Endothelial cell of umbilical vein (primary cell): ENCODE data around the gene SLC1A3. TPM values are rescaled to one million over a fixed set of nuclear protein-coding genes. Genes with fewer than 3 reads are reported as not detected.

Experiments
- BruUV-seq: library from RNA; stranded (reverse); fragments of 400-500 nt; replicated peaks from 2 replicates; lab custom pipeline; 2021; lab: Mats Ljungman, UMichigan
- CTCF ChIA-PET: fragments of 300-600, 350-600 bp; sonication (Branson Sonifier 250); formaldehyde crosslinking; loops from one replicate; lab custom pipeline; 2021; ENCODE audit warnings: antibody characterized with exemption, inconsistent platforms; lab: Charles Lee
- POLR2A ChIA-PET: fragments of 300-600, 350-600 bp; sonication (Branson Sonifier 250); formaldehyde crosslinking; loops from one replicate; lab custom pipeline; 2021; ENCODE audit warnings: antibody characterized with exemption, inconsistent platforms; lab: Charles Lee
- DNase-seq: peaks from one replicate; pipeline ENCODE4 v3.0.0-alpha.2; 2011; ENCODE audit warnings: low read depth, low spot score
- FAIRE-seq: peaks from 2 replicates; lab custom pipeline; 2011; peaks lifted over from hg19 to GRCh38; lab: Jason Lieb, UNC
- H2AFZ ChIP-seq: 2 replicates; pipeline ENCODE4 v1.6.0; 2012; ENCODE audit warnings: low read depth, low read length, control low read depth, inconsistent platforms
- H3K27ac ChIP-seq: 2 replicates; pipeline ENCODE4 v1.5.1; 2011; ENCODE audit warnings: low read depth, mild to moderate bottlenecking, control low read depth, low read length, moderate library complexity; ENCODE audit not compliant: insufficient read depth
- H3K27me3 ChIP-seq, 2 experiments: 2 replicates each; pipeline versions ENCODE4 v1.6.0 to v1.6.1; 2011; ENCODE audit warnings: low read length in 2 of 2, mixed read lengths in 1 of 2; ENCODE audit not compliant: control insufficient read depth in 2 of 2, insufficient read depth in 2 of 2
- H3K36me3 ChIP-seq, 2 experiments: 2 replicates in 1 of 2; 3 replicates in 1 of 2; pipeline ENCODE4 v1.5.1; 2011; ENCODE audit warnings: low read length in 2 of 2, mild to moderate bottlenecking in 1 of 2, moderate library complexity in 1 of 2; ENCODE audit not compliant: control insufficient read depth in 2 of 2, insufficient read depth in 2 of 2; ENCODE audit errors: extremely low read depth in 1 of 2
- H3K4me1 ChIP-seq: 3 replicates; pipeline ENCODE4 v1.5.1; 2011; ENCODE audit warnings: mild to moderate bottlenecking, low read length; ENCODE audit not compliant: control insufficient read depth, insufficient read depth; ENCODE audit errors: extremely low read depth
- H3K4me2 ChIP-seq: 2 replicates; pipeline ENCODE4 v1.6.1; 2011; ENCODE audit warnings: low read length, control low read depth, mixed read lengths; ENCODE audit not compliant: insufficient read depth
- H3K4me3 ChIP-seq, 3 experiments: fragments of 200-600 bp in 1 of 3; sonication (generic), shearing (Covaris generic) in 1 of 3; replicated peaks in 1 of 3; 2 replicates each; pipeline ENCODE4 v1.5.1; 2011 to 2016; ENCODE audit warnings: control low read depth in 3 of 3, low read length in 3 of 3, mild to moderate bottlenecking in 2 of 3, inconsistent platforms in 1 of 3, low read depth in 1 of 3, moderate library complexity in 1 of 3; ENCODE audit not compliant: insufficient read depth in 1 of 3
- H3K79me2 ChIP-seq: 2 replicates; pipeline ENCODE4 v1.6.0; 2012; ENCODE audit warnings: low read length, inconsistent platforms; ENCODE audit not compliant: control insufficient read depth, insufficient read depth
- H3K9ac ChIP-seq: replicated peaks from 2 replicates; pipeline ENCODE3; 2011; ENCODE audit warnings: low read length, control low read depth; ENCODE audit not compliant: insufficient read depth; ENCODE audit errors: extremely low read depth
- H3K9me1 ChIP-seq: replicated peaks from 3 replicates; pipeline ENCODE4 v1.6.0; 2011; ENCODE audit warnings: mild to moderate bottlenecking, low read length; ENCODE audit not compliant: control insufficient read depth, insufficient read depth; ENCODE audit errors: extremely low read depth
- H3K9me3 ChIP-seq: replicated peaks from 2 replicates; pipeline ENCODE4 v1.5.1; 2012; ENCODE audit warnings: low read length, inconsistent platforms; ENCODE audit not compliant: control insufficient read depth, insufficient read depth
- H4K20me1 ChIP-seq: replicated peaks from 2 replicates; pipeline ENCODE3; 2011; ENCODE audit warnings: mild to moderate bottlenecking, low read length; ENCODE audit not compliant: control insufficient read depth, insufficient read depth; ENCODE audit errors: extremely low read depth
- CTCF ChIP-seq, 2 donors: IDR thresholded peaks; 1 replicate in 1 of 2; 2 replicates in 1 of 2; pipeline ENCODE4 v1.5.1; 2011; ENCODE audit warnings: low read length in 2 of 2, mild to moderate bottlenecking in 2 of 2, moderate library complexity in 2 of 2, control low read depth in 1 of 2, inconsistent platforms in 1 of 2, low read depth in 1 of 2; ENCODE audit not compliant: insufficient read depth in 1 of 2; ENCODE audit errors: extremely low read depth in 1 of 2
- EZH2 ChIP-seq: IDR thresholded peaks from 2 replicates; pipeline ENCODE4 v1.6.1; 2012; ENCODE audit warnings: borderline replicate concordance, low read depth, mild to moderate bottlenecking, moderate library complexity, low read length, inconsistent platforms; ENCODE audit not compliant: severe bottlenecking
- FOS ChIP-seq: IDR thresholded peaks from 2 replicates; pipeline ENCODE4 v1.6.1; 2011; ENCODE audit warnings: mild to moderate bottlenecking, low read length, moderate library complexity, borderline replicate concordance; ENCODE audit not compliant: insufficient read depth
- GATA2 ChIP-seq: IDR thresholded peaks from 2 replicates; pipeline ENCODE4 v1.7.0; 2011; ENCODE audit warnings: low read depth, mild to moderate bottlenecking, moderate library complexity, mixed read lengths, low read length; ENCODE audit not compliant: insufficient read length, insufficient read depth
- JUN ChIP-seq: IDR thresholded peaks from 2 replicates; pipeline ENCODE4 v1.6.1; 2011; ENCODE audit warnings: borderline replicate concordance, low read depth; ENCODE audit not compliant: insufficient read length, insufficient read depth
- MAX ChIP-seq: IDR thresholded peaks from 2 replicates; pipeline ENCODE4 v1.6.1; 2011; ENCODE audit not compliant: insufficient read depth, insufficient read length
- MYC ChIP-seq: IDR thresholded peaks from one replicate; pipeline ENCODE4 v1.6.1; 2011; ENCODE audit warnings: mild to moderate bottlenecking, low read depth, low read length
- POLR2AphosphoS5 ChIP-seq: IDR thresholded peaks from 2 replicates; pipeline ENCODE4 v1.6.1; 2012; ENCODE audit warnings: low read depth, mild to moderate bottlenecking, control low read depth, low read length, moderate library complexity; ENCODE audit not compliant: insufficient read depth
- dilution Hi-C: fragments of 300-500 bp; cut with MboI; formaldehyde crosslinking; loops from one replicate; pipeline ENCODE4 v1.15.0; 2019; ENCODE audit warnings: low sequenced_read_pairs; ENCODE audit not compliant: extremely low pct_ligation_motif_present
- intact Hi-C: fragments of 100-400 bp; cut with micrococcal nuclease; formaldehyde crosslinking; loops from one replicate; pipeline ENCODE4 v1.10.0; 2022
- polyA plus RNA-seq, 4 experiments: library from polyadenylated mRNA; depleted of rRNA in 3 of 4; stranded (reverse) in 3 of 4; unstranded in 1 of 4; fragments of >200 nt; gene quantifications; 2 replicates each; pipeline versions ENCODE4 v1.2.1 to v1.2.3, GENCODE V29; 2011 to 2012; ENCODE audit warnings: missing spikeins in 1 of 4
- total RNA-seq: library from RNA; stranded (reverse); gene quantifications from 2 replicates; pipeline ENCODE4 v1.2.3, GENCODE V29; 2021

The SLC1A3 gene
- total and polyA plus RNA-seq, 2 donors (not counting 3 experiments of a cell fraction or from before 2014, with no cell fraction given): 0.36 TPM; not detected in 1

DNA sequence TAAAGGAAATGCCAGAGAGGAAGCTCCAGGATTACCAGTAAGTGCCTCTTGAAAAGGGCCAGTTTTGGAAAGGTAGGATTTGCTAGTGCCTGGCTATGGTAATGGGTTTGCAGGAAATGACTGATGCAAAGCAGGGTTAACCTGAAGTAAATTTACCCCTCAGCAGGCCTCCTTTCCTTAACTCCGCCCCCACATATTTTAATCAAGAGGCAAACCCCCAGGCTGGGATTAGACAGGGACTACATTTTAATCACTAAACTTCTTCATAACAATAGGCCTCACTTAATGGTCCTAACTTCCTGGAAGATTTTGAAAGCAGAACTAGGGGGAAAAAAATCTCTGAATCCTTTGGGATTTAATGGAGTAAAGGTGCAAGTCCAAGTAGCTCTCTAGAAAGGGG is 10.2 kb upstream of the SLC1A3 start:
- DNase-seq (no peak), FAIRE-seq (no peak)
- Histone ChIP-seq H3K9me3 (no peaks in the 10 kb centered on the region), H3K36me3 (no peaks in the 10 kb centered on the region), H3K9me1 (no peaks in the 10 kb centered on the region), H2AFZ (no peak overlapping the region), H3K79me2 (no peaks in the 10 kb centered on the region), H3K4me1 (no peaks in the 10 kb centered on the region), H3K4me3 (no peak overlapping the region), H3K9ac (no peak overlapping the region), H3K4me2 (no peak overlapping the region), H3K27ac (no peak overlapping the region), H4K20me1 (no peaks in the 10 kb centered on the region), H3K27me3 (no peaks in the 10 kb centered on the region)
- intact Hi-C loops: no loop called here
- BruUV-seq: no TSS peak
- dilution Hi-C loops: no loop called here
- POLR2A ChIA-PET: no interaction called here
- CTCF ChIA-PET: no interaction called here
- TF ChIP-seq GATA2: no peak
- TF ChIP-seq POLR2AphosphoS5: no peak
- TF ChIP-seq MYC: no peak
- no peak for TF ChIP-seq JUN
- no peak for TF ChIP-seq EZH2
- TF ChIP-seq FOS: no peak
- TF ChIP-seq MAX: no peak
- no peak for TF ChIP-seq CTCF (IDR thresholded peaks at IDR 0.05; ENCODE audit: extremely low read depth in 1 of 2, insufficient read depth in 1 of 2, low read depth in 1 of 2, low read length in 2 of 2)
